Islet of Langerhans (tissue), 1 donor: ENCODE data around the gene SPDL1.

ENCODE experiments used
- FAIRE-seq: peaks from one replicate; lab custom pipeline; 2011; peaks lifted over from hg19 to GRCh38; lab: Jason Lieb, UNC

The SPDL1 gene

GRCh38 chr5:169632946-169633345, 49.4 kb downstream of the SPDL1 start:
- FAIRE-seq: no peak

GRCh38 chr5:169634606-169635005, 51.0 kb downstream of the SPDL1 start:
- no peak for FAIRE-seq

GRCh38 chr5:169635936-169636335, 52.4 kb downstream of the SPDL1 start:
- FAIRE-seq: no peak

GRCh38 chr5:169636477-169637084, 53.0 kb downstream of the SPDL1 start:
- FAIRE-seq: no peak

- no peak for FAIRE-seq
These were observed 53.5 kb downstream of the SPDL1 start, which contains the start of gene DOCK2 for GRCh38 chr5:169637085-169637548. DOCK2 (plus strand) TSS chr5:169637275; CDS start chr5:169637327, 52 bp downstream.

GRCh38 chr5:169637549-169638121, 54.1 kb downstream of the SPDL1 start:
- FAIRE-seq: no peak

- FAIRE-seq: no peak
These were observed 57.7 kb downstream of the SPDL1 start for GRCh38 chr5:169641253-169641652.

- no peak for FAIRE-seq
These were observed 63.3 kb downstream of the SPDL1 start for GRCh38 chr5:169646856-169647255.

- no peak for FAIRE-seq
These were observed 64.0 kb downstream of the SPDL1 start for GRCh38 chr5:169647566-169647965.

GRCh38 chr5:169648725-169649310, 65.2 kb downstream of the SPDL1 start:
- no peak for FAIRE-seq

GRCh38 chr5:169649486-169649885, 65.9 kb downstream of the SPDL1 start:
- FAIRE-seq: no peak

GRCh38 chr5:169650701-169651331, 67.2 kb downstream of the SPDL1 start:
- FAIRE-seq: no peak

- FAIRE-seq: no peak
These were observed 68.0 kb downstream of the SPDL1 start for GRCh38 chr5:169651526-169651925.

- no peak for FAIRE-seq
These were observed 68.5 kb downstream of the SPDL1 start for GRCh38 chr5:169652057-169652456.

- no peak for FAIRE-seq
These were observed 69.5 kb downstream of the SPDL1 start for GRCh38 chr5:169653091-169653490.
